Liver (tissue), 9 donors: ENCODE data around the gene CCDC92B. TPM values are rescaled to one million over a fixed set of nuclear protein-coding genes. Genes with fewer than 3 reads are reported as not detected.

Source experiments
- DNase-seq: peaks from one replicate; pipeline ENCODE4 v3.0.0-alpha.2; 2017; ENCODE audit warnings: low spot score
- H3K27ac ChIP-seq, 2 donors: one replicate each; pipeline ENCODE4 v1.7.0; 2013; ENCODE audit warnings: inconsistent platforms in 2 of 2, low read length in 2 of 2, control low read depth in 1 of 2, low read depth in 1 of 2, mild to moderate bottlenecking in 1 of 2
- H3K27me3 ChIP-seq, 4 donors: one replicate each; pipeline versions ENCODE4 v1.6.1 to v1.7.0; 2013; ENCODE audit warnings: low read length in 3 of 4, inconsistent platforms in 1 of 4, mild to moderate bottlenecking in 1 of 4, moderate library complexity in 1 of 4; ENCODE audit not compliant: control insufficient read depth in 4 of 4, insufficient read depth in 4 of 4
- H3K36me3 ChIP-seq, 4 donors: one replicate each; pipeline versions ENCODE4 v1.6.1 to v1.7.0; 2013; ENCODE audit warnings: low read length in 3 of 4, mild to moderate bottlenecking in 3 of 4, low read depth in 1 of 4, moderate library complexity in 1 of 4; ENCODE audit not compliant: control insufficient read depth in 4 of 4, insufficient read depth in 3 of 4
- H3K4me1 ChIP-seq, 4 donors: one replicate each; pipeline versions ENCODE4 v1.6.1 to v1.7.0; 2013; ENCODE audit warnings: low read length in 3 of 4, mild to moderate bottlenecking in 3 of 4, moderate library complexity in 1 of 4; ENCODE audit not compliant: control insufficient read depth in 4 of 4, insufficient read depth in 4 of 4
- H3K4me3 ChIP-seq, 3 donors: one replicate each; pipeline versions ENCODE4 v1.6.1 to v1.7.0; 2013; ENCODE audit warnings: low read length in 3 of 3, control low read depth in 1 of 3, low read depth in 1 of 3, mild to moderate bottlenecking in 1 of 3
- H3K9ac ChIP-seq, 2 donors: one replicate each; pipeline ENCODE4 v1.7.0; 2013; ENCODE audit warnings: low read length in 2 of 2, mild to moderate bottlenecking in 2 of 2, moderate library complexity in 2 of 2, control low read depth in 1 of 2, low read depth in 1 of 2
- H3K9me3 ChIP-seq, 4 donors: one replicate each; pipeline versions ENCODE4 v1.6.1 to v1.7.0; 2013; ENCODE audit warnings: low read length in 3 of 4; ENCODE audit not compliant: control insufficient read depth in 4 of 4
- ATF3 ChIP-seq: IDR thresholded peaks from 2 replicates; pipeline ENCODE4 v1.6.1; 2016; ENCODE audit warnings: antibody characterized with exemption
- CTCF ChIP-seq: fragments of 150-350 bp; IDR thresholded peaks from 2 replicates; pipeline ENCODE4 v1.5.1; 2017; ENCODE audit warnings: improper control_type of control experiment, low read depth, low read length; ENCODE audit not compliant: missing input control
- EGR1 ChIP-seq, 2 donors: IDR thresholded peaks; 2 replicates each; pipeline ENCODE4 v1.6.1; 2016 to 2018; ENCODE audit warnings: antibody characterized with exemption in 2 of 2, low read depth in 2 of 2
- FOXA2 ChIP-seq: IDR thresholded peaks from 2 replicates; pipeline ENCODE4 v1.6.1; 2016; ENCODE audit warnings: antibody characterized with exemption
- GABPA ChIP-seq, 2 donors: IDR thresholded peaks in 1 of 2; conservative IDR thresholded peaks in 1 of 2; 2 replicates each; pipeline ENCODE4 v1.6.1; 2016; ENCODE audit warnings: antibody characterized with exemption in 2 of 2, mild to moderate bottlenecking in 1 of 2, moderate library complexity in 1 of 2
- HNF4G ChIP-seq: IDR thresholded peaks from 2 replicates; pipeline ENCODE4 v1.6.1; 2016; ENCODE audit warnings: antibody characterized with exemption
- JUND ChIP-seq, 2 donors: IDR thresholded peaks; 2 replicates each; pipeline ENCODE4 v1.6.1; 2016; ENCODE audit warnings: antibody characterized with exemption in 2 of 2
- MAX ChIP-seq: IDR thresholded peaks from 2 replicates; pipeline ENCODE4 v1.6.1; 2016; ENCODE audit warnings: antibody characterized with exemption
- NR2F2 ChIP-seq: IDR thresholded peaks from 2 replicates; pipeline ENCODE4 v1.6.1; 2016; ENCODE audit warnings: antibody characterized with exemption
- RAD21 ChIP-seq, 2 donors: IDR thresholded peaks; 2 replicates each; pipeline ENCODE4 v1.6.1; 2016; ENCODE audit warnings: antibody characterized with exemption in 2 of 2, mild to moderate bottlenecking in 2 of 2
- RXRA ChIP-seq, 2 donors: IDR thresholded peaks; 2 replicates each; pipeline ENCODE4 v1.6.1; 2017 to 2018; ENCODE audit warnings: antibody characterized with exemption in 2 of 2, mild to moderate bottlenecking in 1 of 2
- TAF1 ChIP-seq: conservative IDR thresholded peaks from 2 replicates; pipeline ENCODE4 v1.6.1; 2016; ENCODE audit warnings: antibody characterized with exemption, mild to moderate bottlenecking
- YY1 ChIP-seq: IDR thresholded peaks from 2 replicates; pipeline ENCODE4 v1.6.1; 2016; ENCODE audit warnings: antibody characterized with exemption, mild to moderate bottlenecking
- ZBTB33 ChIP-seq: IDR thresholded peaks from 2 replicates; pipeline ENCODE4 v1.6.1; 2016; ENCODE audit warnings: antibody characterized with exemption
- WGBS: extraction: QIAGEN DNeasy Blood & Tissue Kit; methylation state at CpG from one replicate; pipeline ENCODE4 v1.1.7; 2013; 5-methylcytosine and 5-hydroxymethylcytosine counted together
- polyA plus RNA-seq, 2 donors: library from polyadenylated mRNA; stranded (reverse) in 1 of 2; unstranded in 1 of 2; fragments of 200-250 nt in 1 of 2; fragments of >200 nt in 1 of 2; fragmentation: Nextera tagmentation in 1 of 2; extraction: Ambion mirVana in 1 of 2; gene quantifications; one replicate each; pipeline versions ENCODE4 v1.2.1 to v1.2.3, GENCODE V29; 2013 to 2015
- total RNA-seq, 2 donors: library from RNA; depleted of rRNA; stranded (reverse); fragments of >200 nt; gene quantifications; one replicate each; pipeline ENCODE4 v1.2.3, GENCODE V29; 2014
- TF ChIP-seq, protein P1 (sequence below): IDR thresholded peaks from 2 replicates; pipeline ENCODE4 v1.6.1; 2016; ENCODE audit warnings: antibody characterized with exemption, mild to moderate bottlenecking
- donor health status: healthy.
- donor health status: healthy.
- donor health status: healthy.
- donor health status: healthy.
- donor health status: healthy.

The CCDC92B gene
- total and polyA plus RNA-seq, 4 donors, result not detected

DNA sequence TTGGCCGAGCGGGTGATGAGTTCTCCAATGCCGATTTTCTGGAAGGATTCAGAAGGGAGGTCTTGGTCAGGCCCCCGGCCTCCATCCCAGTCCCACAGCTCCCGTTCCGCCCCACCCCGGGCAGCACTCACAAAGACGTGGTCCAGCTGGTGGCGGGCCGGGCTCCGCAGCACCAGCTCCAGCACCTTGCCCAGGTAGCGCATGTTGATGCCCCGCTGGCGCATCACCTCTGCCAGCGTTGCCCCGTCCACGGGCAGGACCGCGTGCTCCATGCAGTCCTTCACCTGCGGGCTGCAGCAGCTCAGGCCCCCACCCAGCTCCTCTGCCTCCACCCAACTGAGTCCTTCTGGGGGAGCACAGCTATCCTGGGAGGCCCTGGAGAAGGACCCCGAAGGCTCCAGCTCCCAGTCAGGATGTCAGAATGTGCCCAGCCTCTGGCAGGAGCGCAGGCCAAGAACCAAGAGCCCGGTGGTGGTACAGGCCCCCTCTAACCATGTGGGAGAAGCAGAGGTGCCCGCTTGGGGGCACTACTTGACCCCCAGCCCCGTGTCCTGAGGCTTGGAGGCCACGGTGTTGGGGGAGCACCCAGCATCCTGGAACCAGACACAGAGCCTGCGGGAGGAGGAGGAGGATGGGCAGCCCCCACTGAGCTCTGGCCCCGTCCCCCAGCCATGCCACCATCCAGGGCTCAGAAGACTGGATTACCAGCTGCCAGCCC, 54.0 kb downstream of the CCDC92B start:
- H3K27ac ChIP-seq, result no peak overlapping the region
- no peak overlapping the region for H3K4me3 ChIP-seq
- no peak for DNase-seq
- H3K9ac ChIP-seq, result no peak overlapping the region
- peaks cover 35 to 84% (median 55%) of the 10 kb centered on the region in 4 donors for H3K36me3 ChIP-seq
- H3K9me3 ChIP-seq, result no peaks in the 10 kb centered on the region
- no peaks in the 10 kb centered on the region for H3K4me1 ChIP-seq
- 94% methylated on average over 28 of the region's 28 CpGs for WGBS
- TF ChIP-seq RXRA (IDR thresholded peaks at IDR 0.05) (no peak), TAF1 (no peak), MAX (no peak), CTCF (no peak), HNF4G (no peak)
- H3K27me3 ChIP-seq, result no peaks in the 10 kb centered on the region

DNA sequence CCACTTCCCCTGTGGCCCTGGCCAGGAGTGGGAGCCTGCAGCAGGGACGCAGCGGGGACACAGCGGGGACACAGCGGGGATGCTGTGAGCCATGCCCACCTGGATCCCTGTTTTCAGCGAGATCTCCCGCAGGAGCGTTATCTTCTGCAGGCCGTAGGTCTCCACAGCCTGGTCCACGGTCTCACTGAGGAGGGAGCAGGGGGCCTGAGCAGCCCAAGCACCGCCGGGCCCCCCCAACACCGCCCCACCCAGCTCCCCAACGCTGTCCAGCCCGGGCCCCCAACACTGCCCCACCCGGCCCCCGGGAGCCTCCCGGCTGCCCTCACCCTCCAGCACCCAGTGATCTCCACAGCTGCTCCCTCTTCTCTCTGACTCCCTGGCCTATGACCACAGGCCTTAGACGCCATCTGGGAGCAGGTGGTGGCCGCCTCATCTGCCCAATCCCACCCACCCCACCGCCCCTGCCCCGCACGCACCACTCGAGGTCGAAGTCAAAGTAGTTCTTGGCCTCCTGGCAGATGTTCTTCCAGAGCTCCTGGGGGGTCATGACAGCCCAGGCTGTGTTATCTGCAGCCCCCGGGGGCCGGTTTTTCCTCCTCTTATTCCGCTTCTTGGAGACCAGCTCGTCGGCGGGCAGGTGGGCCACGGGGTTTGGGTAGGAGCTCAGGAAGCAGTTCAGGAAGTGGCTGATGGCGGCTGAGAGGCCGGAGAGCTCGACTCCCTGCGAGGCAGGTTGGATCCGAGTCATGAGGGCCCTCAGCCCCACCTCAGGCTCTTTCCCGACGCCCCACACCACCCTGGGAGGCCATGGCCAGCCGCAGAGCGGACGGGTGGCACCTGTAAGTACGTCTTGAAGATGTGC, 54.8 kb downstream of the CCDC92B start:
- H3K27ac ChIP-seq, result no peak overlapping the region
- 95% methylated on average over 42 of the region's 42 CpGs for WGBS
- TF ChIP-seq GABPA (IDR thresholded peaks at IDR 0.05 in 1 of 2, conservative IDR thresholded peaks at IDR 0.05 in 1 of 2) (no peak), ZBTB33 (no peak), JUND (IDR thresholded peaks at IDR 0.05) (no peak), RXRA (IDR thresholded peaks at IDR 0.05) (no peak), HNF4G (no peak), RAD21 (IDR thresholded peaks at IDR 0.05) (no peak), EGR1 (IDR thresholded peaks at IDR 0.05; ENCODE audit: low read depth in 2 of 2) (no peak), NR2F2 (no peak), FOXA2 (no peak), ATF3 (no peak), YY1 (no peak)
- TF ChIP-seq, protein P1, sequence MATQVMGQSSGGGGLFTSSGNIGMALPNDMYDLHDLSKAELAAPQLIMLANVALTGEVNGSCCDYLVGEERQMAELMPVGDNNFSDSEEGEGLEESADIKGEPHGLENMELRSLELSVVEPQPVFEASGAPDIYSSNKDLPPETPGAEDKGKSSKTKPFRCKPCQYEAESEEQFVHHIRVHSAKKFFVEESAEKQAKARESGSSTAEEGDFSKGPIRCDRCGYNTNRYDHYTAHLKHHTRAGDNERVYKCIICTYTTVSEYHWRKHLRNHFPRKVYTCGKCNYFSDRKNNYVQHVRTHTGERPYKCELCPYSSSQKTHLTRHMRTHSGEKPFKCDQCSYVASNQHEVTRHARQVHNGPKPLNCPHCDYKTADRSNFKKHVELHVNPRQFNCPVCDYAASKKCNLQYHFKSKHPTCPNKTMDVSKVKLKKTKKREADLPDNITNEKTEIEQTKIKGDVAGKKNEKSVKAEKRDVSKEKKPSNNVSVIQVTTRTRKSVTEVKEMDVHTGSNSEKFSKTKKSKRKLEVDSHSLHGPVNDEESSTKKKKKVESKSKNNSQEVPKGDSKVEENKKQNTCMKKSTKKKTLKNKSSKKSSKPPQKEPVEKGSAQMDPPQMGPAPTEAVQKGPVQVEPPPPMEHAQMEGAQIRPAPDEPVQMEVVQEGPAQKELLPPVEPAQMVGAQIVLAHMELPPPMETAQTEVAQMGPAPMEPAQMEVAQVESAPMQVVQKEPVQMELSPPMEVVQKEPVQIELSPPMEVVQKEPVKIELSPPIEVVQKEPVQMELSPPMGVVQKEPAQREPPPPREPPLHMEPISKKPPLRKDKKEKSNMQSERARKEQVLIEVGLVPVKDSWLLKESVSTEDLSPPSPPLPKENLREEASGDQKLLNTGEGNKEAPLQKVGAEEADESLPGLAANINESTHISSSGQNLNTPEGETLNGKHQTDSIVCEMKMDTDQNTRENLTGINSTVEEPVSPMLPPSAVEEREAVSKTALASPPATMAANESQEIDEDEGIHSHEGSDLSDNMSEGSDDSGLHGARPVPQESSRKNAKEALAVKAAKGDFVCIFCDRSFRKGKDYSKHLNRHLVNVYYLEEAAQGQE, result no peak
- no peak for DNase-seq
- no peak overlapping the region for H3K4me3 ChIP-seq
- peaks cover 31 to 82% (median 56%) of the 10 kb centered on the region in 4 donors for H3K36me3 ChIP-seq
- H3K27me3 ChIP-seq, result no peaks in the 10 kb centered on the region
- no peaks in the 10 kb centered on the region for H3K9me3 ChIP-seq
- H3K9ac ChIP-seq, result no peak overlapping the region
- H3K4me1 ChIP-seq, result no peaks in the 10 kb centered on the region
